ENCODE results near the gene SETBP1. TPM values are rescaled to one million over a fixed set of nuclear protein-coding genes. Genes with fewer than 3 reads are reported as not detected.

SETBP1 gene
- total and polyA plus RNA-seq, 2 of the 13 experiments (the other 11 are each of a cell fraction or from before 2014, with no cell fraction given), result 0.18 to 0.65 TPM

- no peak for TF ChIP-seq ZNF407 (CRISPR knock-in tag; IDR thresholded peaks at IDR 0.05; ENCODE audit: not compliant biosample characterization)
- TF ChIP-seq GTF3A (CRISPR knock-in tag; conservative IDR thresholded peaks at IDR 0.05), result no peak
- no peak for TF ChIP-seq YEATS2 (CRISPR knock-in tag; IDR thresholded peaks at IDR 0.05; ENCODE audit: borderline replicate concordance)
- TF ChIP-seq ZNF775 (CRISPR knock-in tag; IDR thresholded peaks at IDR 0.05; ENCODE audit: borderline replicate concordance), result no peak
- TF ChIP-seq FOXM1 (CRISPR knock-in tag; IDR thresholded peaks at IDR 0.05), result no peak
- TF ChIP-seq ZNF615 (CRISPR knock-in tag; IDR thresholded peaks at IDR 0.05; ENCODE audit: borderline replicate concordance), result no peak
- no peak for TF ChIP-seq HIVEP1 (CRISPR knock-in tag; IDR thresholded peaks at IDR 0.05)
- no peak for TF ChIP-seq GATA4 (IDR thresholded peaks at IDR 0.05; ENCODE audit: borderline replicate concordance, low read depth)
- no peak for TF ChIP-seq NAIF1 (CRISPR knock-in tag; IDR thresholded peaks at IDR 0.05; ENCODE audit: borderline replicate concordance)
- no peak for TF ChIP-seq ZBTB37 (CRISPR knock-in tag; IDR thresholded peaks at IDR 0.05)
- TF ChIP-seq RBFOX2 (IDR thresholded peaks at IDR 0.05; ENCODE audit: low read depth, low read length), result peak; percentile 86
- TF ChIP-seq GRHL1 (CRISPR knock-in tag; conservative IDR thresholded peaks at IDR 0.05), result no peak
- TF ChIP-seq ZNF124 (CRISPR knock-in tag; IDR thresholded peaks at IDR 0.05), result no peak
- no peak for TF ChIP-seq ZNF230 (CRISPR knock-in tag; IDR thresholded peaks at IDR 0.05)
These were observed 1.4 kb upstream of the SETBP1 start (continued) for GRCh38 chr18:44679056-44679913.
